ENCODE measurements around the gene NCLN. TPM values are rescaled to one million over a fixed set of nuclear protein-coding genes. Genes with fewer than 3 reads are reported as not detected.

Gene NCLN
- total and polyA plus RNA-seq, 9 of the 15 experiments (the other 6 are each of a cell fraction or from before 2014, with no cell fraction given), result 3.8 to 126 (median 39.6) TPM

- in situ Hi-C loops (cut with MboI), result no loop called here
- TF ChIP-seq CBX1 (IDR thresholded peaks at IDR 0.05; ENCODE audit: low read depth), result no peak
- TF ChIP-seq USF1 (CRISPR knock-in tag; IDR thresholded peaks at IDR 0.05), result peak; percentile 77
- peak; percentile 79 for TF ChIP-seq RAD51 (IDR thresholded peaks at IDR 0.05; ENCODE audit: borderline replicate concordance, low read depth)
- peak; percentile 81 for TF ChIP-seq USF2 (CRISPR knock-in tag; IDR thresholded peaks at IDR 0.05)
- TF ChIP-seq EGR1 (conservative IDR thresholded peaks at IDR 0.05), result peak; percentile 55; the same call in 1 of the 2 replicates
- no peak for TF ChIP-seq ZNF589 (CRISPR knock-in tag; IDR thresholded peaks at IDR 0.05; ENCODE audit: low read depth)
- TF ChIP-seq AFF1 (IDR thresholded peaks at IDR 0.05; ENCODE audit: low read depth in 1 of 2, partially characterized antibody in 2 of 2), result no peak
- TF ChIP-seq TFE3 (CRISPR knock-in tag; IDR thresholded peaks at IDR 0.05), result peak; percentile 84
- peak; percentile 90 for TF ChIP-seq TOE1 (IDR thresholded peaks at IDR 0.05; ENCODE audit: borderline replicate concordance)
- no peak for TF ChIP-seq TOE1 (CRISPR knock-in tag; IDR thresholded peaks at IDR 0.05; ENCODE audit: borderline replicate concordance, low read depth)
These were observed 21.9 kb downstream of the NCLN start for GRCh38 chr19:3207461-3208242.

More at GRCh38 chr19:3207461-3208242, 21.9 kb downstream of the NCLN start:
- Histone ChIP-seq H2AFZ (ENCODE audit: low read depth, low read length) (no peak overlapping the region), H3K27me3 (ENCODE audit: control insufficient read depth in 2 of 2, insufficient read depth in 2 of 2, low read length in 2 of 2) (no peaks in the 10 kb centered on the region), H3K36me3 (ENCODE audit: control insufficient read depth, insufficient read depth, low read length) (peaks cover 58% of the 10 kb centered on the region; the same call in 2 of the 3 replicates), H3K4me1 (replicated peaks in 1 of 2; ENCODE audit: control insufficient read depth in 2 of 2, insufficient read depth in 2 of 2, low read length in 2 of 2) (peaks cover 0 to 56% of the 10 kb centered on the region in 2 experiments; a peak in 2 of 5 replicates), H3K79me2 (ENCODE audit: control insufficient read depth, insufficient read depth, low read length) (no peaks in the 10 kb centered on the region), H3K4me3 (no peak overlapping the region), H3K9ac (ENCODE audit: insufficient read depth in 1 of 2, low read depth in 2 of 2, low read length in 2 of 2) (no peak overlapping the region; a peak in 1 of 4 replicates), H4K20me1 (replicated peaks; ENCODE audit: control insufficient read depth, insufficient read depth, low read length) (0 out of 2 replicates have a peak, but pooled peaks cover 10% of the 10 kb centered on the region), H3K9me1 (ENCODE audit: control insufficient read depth, insufficient read depth, low read length) (peaks cover 3% of the 10 kb centered on the region), H3K4me2 (ENCODE audit: insufficient read depth, low read length) (no peak overlapping the region), H3K9me3 (replicated peaks; ENCODE audit: control insufficient read depth, insufficient read depth, low read depth, low read length) (no peaks in the 10 kb centered on the region), H3K27ac (ENCODE audit: extremely low read depth, low read depth, low read length) (no peak overlapping the region)
- ChIA-PET CTCF (ENCODE audit: low intra/inter-chr PET ratio) (no interaction called here), POLR2A (interaction anchor here (1.1 kb wide), 1 partner anchor 9 kb away, joined by 3 read pairs; no protein-coding TSS in a partner anchor)
- peak; percentile 60 to 72 (median 66) for DNase-seq (ENCODE audit: extremely low read depth in 1 of 4, low spot score in 3 of 4)
- BruUV-seq (replicated peaks), result TSS peak; percentile 30
- ATAC-seq, result peak; percentile 75
- 84% methylated on average over 32 of the region's 43 CpGs for WGBS (ENCODE audit: insufficient coverage, low coverage, missing lambda C conversion rate)
- no peak for FAIRE-seq
- intact Hi-C loops (cut with micrococcal nuclease), result no loop called here
